ENCODE measurements around the gene PPFIBP1.
"Not testable (repeated sequence)": the region's sequence is repeated elsewhere in the genome, so short reads cannot be mapped to it uniquely, and the experiment has no call there.

The PPFIBP1 gene

DNA sequence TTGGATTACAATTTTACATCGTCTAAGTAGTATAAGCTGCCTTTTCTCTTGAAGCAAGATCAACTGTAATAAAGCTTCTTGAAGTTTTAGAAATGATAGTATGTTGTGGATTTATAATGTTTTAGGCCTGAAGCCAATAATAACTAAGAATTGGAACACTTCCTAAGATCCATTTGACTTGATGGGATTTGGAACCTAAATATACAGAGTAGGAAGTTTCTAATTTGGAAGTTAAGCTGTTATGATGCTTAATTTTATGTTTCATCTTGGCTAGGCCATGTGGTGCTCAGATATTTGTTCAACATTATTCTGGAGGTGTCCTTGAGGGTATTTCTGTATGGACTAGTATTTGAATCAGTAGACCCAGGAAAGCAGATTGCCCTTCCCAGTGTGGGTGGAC is 74.9 kb downstream of the PPFIBP1 start:
- DNase-seq, result not testable (repeated sequence)

DNA sequence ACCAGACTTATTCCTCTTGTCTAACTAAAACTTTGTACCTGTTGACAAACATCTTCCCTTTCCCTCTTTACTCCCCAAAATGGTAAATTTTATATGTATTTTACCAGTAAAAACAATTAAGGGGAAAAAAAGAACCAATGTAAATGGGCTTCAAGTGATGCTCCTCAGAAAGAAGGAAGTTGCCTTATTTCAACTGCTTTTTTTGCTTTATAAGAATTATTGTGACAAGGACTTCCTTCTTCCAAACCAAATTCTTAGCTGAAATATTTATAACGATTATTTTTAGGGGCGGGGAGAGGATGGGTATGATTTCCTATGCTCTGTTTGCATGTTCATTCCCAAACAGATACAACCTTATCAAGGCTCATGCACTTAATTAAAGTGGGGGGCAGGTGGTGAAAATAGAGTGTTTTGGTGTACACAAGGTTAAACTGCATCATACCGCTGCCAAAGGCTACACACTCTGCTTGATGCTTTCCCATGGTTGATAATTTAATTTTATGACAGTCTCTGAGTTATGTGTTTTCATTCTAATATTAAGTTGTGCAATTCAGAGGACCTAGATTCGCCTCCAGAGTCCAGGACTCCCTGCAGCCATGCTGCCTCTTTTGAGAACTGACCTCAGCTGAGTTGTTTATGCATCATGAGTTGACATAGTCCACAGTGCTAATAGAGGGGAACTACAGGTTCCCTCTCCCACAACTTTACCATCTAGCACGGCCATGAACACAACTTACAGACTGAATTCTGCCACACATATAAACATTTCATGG is 77.2 kb downstream of the PPFIBP1 start:
- DNase-seq, result not testable (repeated sequence)

DNA sequence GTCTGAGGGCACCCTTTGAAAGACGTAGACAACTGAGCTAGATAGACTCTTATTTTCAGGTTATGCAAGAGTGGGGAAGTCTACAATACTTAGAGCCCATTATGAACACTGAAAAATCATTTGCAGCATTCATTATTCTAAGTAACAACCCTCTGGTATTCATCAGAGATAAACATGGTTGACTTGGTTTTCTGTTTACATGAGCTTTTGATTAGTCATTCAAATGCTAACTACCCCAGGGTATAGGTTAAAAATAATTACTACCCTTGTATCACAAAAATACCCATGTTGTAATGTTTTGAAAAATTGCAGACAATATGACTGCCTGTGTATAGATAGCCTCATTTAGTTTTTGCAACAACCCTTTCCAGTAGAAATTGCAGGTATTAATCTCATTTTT is 78.5 kb downstream of the PPFIBP1 start:
- DNase-seq, result no peak

DNA sequence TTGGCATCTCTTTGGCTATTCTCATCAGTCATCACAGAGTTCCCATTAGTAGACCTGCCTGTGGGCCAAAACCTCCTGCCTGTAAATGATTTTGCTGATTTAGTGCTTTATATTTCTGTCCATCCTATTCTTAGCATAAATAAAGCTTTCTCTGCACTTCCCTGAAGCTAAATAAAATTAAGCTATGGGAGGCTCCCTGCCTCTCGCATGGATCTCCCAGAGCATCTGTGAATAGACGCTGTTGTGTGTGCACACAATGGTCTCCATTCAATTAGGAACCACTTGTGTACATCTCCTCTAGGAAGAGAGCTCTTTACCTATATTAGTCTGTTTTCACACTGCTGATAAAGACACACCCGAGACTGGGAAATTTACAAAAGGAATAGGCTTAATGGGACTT is 80.4 kb downstream of the PPFIBP1 start:
- DNase-seq, result no peak

DNA sequence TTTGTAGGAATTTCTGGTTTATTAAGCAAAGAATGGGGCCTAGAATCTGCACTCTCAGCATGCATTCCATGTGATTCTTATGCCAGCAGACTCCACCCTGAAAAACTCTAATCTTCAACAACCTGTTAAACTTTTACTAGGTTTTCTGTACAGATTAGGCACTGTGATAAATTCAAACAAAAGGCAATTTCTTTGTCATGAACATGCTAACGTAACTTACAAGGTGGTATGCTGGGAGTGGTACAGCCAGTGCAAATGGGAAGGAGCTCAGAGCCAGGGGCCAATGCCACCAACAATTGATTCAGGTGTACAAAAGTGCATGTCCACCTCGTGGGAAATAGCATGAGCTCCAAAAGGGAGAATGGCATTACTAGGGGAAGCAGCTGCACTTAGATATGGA is 83.0 kb downstream of the PPFIBP1 start:
- DNase-seq, result no peak

GRCh38 chr12:27607591-27607990 is 83.6 kb downstream of the PPFIBP1 start:
- no peak for DNase-seq

- DNase-seq, result no peak
Measured at GRCh38 chr12:27608890-27609289, 84.9 kb downstream of the PPFIBP1 start.

DNA sequence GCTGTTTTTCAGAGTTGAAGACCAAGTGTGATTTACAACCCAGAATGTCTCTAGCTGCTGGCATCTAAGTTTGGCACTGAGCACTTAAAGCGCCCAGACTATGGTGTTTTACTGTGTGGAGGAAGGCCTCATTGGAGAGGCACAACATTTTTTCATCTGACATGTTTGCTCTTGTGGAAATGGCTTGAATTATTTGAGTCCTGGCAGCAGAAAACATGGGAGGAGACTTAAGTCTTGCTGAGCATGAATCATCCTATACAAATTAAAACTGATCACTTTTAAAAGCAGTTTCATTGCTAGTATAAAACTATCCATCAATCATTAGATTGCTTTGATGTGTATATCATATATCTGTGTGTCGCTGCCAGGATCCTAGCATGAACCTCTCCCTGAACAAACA is 86.4 kb downstream of the PPFIBP1 start:
- no peak for DNase-seq

DNA sequence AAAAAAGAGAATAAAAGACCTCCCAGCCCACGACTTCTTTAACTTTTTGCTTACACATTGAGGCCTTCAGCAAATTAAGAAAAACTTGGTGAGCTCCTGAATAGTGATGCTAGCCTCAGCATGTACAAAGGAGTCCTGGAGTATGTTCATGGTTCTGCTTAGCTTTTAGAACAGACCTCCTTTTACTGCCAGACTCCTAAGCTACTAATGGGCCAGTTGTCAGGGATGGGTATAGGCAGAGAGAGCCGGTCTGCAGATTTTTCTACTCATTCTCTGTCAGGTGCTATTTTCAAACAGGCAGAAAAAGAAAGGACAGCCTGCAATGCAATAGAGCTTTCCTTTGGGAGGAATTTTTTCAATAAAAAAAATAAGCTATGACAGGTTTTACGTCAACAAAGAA is 90.4 kb downstream of the PPFIBP1 start:
- no peak for DNase-seq

DNA sequence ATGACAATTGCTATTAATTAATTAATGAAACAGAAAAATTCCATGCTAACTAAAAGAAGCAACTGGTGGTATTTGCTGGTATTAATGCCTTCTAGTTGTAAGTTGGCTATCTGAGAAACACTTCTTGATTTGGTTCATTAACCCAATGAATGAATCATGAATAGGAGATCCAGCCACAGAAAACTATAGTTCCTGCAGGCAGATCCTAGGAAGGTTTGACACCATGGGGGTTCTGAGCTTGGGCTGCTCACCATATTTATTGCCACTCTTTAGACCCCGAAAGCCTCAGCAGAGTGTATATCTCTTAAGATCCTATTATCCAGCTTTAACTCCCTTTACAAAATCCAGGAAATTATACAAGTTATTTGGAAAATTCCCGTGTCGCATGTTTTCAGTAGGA is 90.9 kb downstream of the PPFIBP1 start:
- DNase-seq, result no peak

- DNase-seq, result no peak
Measured at GRCh38 chr12:27615331-27615891, 91.4 kb downstream of the PPFIBP1 start.

DNA sequence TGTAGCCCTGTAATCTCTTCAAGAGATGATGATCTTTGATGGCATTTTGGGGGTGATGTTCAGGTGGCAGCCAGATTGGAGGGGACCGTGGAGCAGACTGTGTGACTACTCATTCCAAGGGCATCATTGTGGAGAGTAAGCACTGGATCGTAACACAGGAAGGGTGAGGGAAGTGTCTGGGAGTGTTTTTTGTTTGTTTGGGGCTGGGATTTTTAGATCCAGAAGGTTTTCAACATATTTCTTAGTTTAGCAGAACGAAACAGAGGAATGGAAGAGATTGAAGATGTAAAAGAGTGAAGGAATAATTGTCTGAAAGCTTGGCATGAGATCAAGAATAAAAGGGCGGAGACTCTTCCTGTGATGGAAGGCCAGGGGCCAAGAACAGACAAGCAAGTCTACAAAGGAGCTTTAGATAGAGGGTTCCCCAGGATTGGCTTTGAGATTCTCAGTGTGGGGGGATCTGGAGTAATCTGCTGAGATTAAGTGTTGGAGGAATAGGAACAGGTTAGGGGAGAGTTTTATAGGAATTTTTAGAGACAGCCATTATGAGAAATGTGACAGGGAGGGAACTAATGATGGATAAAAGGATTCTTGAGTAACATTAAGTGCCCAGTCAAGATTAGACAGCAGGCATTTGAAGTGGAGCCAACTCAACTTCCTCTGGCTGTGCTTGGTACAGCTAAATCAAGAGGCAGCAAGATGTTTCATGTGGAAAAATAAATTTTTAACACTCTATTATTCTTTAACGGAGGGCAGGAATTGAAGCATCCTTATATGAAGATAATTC is 92.5 kb downstream of the PPFIBP1 start:
- no peak for DNase-seq

- no peak for DNase-seq
Measured at GRCh38 chr12:27618836-27619235, 94.8 kb downstream of the PPFIBP1 start.

- DNase-seq, result no peak
Measured at GRCh38 chr12:27619308-27619707, 95.3 kb downstream of the PPFIBP1 start.

- no peak for DNase-seq
Measured at GRCh38 chr12:27620121-27620520, 96.1 kb downstream of the PPFIBP1 start.

DNA sequence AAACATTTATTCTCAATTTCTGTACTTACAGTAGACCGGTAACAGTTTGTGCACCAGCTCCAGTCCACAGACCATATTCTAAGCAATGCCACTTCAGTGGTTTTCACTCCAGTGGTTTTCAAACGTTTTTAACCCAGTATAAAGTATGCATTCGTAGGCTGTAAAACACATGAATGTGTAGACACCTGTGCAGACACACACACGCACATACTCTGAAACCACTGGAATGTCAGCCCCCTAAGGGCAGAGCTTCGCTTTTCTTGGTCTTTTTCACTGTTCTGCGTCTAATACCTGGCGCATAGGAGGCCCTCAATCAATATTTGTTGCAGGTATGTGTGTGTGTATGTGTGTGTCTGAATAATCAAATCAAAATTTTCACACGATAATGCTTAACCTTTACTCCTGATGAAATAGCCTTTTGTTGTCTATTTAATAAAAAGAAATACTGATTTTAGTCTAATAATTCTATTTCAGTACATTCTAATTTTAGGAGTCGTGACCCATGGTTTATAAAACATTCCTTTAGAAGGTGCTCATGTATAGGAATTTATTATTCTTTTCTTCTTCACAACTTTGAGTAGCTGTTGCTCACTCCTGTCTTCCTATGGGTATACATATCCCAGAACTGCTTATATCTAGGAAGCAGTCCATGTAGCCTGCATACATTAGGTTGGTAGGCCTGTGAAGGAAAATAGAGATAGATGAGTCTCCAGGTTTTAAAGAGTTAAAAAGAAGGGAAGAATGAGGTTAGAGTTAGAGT is 98.6 kb downstream of the PPFIBP1 start:
- no peak for DNase-seq

DNA sequence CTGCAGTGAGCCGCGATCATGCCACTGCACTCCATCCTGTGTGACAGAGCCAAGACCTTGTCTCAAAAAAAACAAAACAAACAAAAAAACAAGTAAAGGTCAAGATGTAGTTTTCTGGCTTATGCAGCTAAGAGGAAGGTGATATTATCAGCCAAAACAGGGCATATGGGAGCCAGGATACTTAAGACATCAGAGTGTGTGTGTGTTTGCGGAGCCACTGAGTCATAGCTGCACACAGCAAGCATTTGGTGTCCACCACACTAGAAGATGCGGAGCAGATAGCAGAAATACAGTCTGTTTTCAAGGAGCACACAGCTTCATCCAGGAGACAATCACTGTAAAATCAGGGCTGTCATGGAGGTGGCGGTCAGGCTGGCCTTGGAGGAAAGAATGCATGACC is 99.6 kb downstream of the PPFIBP1 start:
- no peak for DNase-seq

- DNase-seq, result no peak
Measured at GRCh38 chr12:27624586-27624985, 100.6 kb downstream of the PPFIBP1 start.

DNA sequence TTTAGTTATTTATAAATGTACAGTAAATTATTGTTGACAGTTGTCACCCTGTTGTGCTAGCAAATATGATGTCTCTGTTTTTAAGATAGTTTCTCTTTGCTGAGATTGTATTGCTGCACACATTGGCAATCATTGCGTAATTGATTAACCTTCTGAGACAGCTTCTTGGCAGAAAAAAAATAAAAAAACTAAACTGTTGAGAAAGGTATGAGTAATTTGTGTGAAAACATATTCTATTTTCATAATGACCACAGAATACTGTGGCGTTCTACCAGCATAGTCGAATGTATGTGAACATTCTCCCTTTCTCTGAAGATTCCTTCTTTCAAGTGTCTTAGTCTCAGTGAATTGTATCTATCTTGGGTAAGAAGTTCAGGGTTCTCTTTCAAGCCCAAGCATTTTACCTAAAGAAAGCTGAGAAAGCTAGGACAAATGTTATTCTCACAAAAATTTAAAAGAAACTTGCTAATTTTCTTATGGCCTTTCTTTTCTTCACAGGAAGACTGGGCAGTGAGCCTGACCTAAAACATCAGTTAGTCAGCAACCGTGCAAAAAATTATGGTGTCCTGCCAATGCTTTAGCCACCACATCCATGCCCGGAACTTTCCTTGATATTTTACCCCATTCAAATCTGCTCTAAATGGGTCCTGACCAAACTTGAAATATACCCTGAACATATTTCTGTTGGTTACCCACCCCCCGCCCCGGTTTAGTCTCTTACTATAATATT is 103.3 kb downstream of the PPFIBP1 start:
- DNase-seq, result no peak

DNA sequence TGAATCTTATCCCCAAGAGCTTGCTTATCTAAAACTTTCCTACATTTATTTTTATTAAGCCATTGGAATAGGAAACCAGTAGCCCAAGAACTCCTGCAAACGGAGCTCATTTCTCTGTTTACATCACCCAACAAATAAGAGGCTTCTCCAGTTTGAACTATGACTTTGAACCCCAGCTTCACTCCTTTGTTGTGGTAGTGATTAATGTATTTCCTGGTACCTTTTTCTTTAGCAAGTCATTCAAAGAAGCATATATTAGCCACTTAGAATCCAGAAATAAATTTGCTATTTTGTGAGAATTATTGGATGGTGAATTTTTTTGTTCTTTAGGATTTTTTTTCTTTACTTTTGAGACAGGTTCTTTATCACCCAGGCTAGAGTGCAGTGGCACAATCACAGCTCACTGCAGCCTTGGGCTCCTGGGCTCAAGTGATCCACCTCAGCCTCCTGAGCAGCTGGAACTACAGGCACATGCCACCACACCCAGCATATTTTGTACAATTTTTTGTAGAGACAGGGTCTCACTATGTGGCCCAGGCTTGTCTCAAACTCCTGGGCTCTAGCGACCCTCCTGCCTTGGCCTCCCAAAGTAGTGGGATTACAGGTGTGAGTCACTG is 104.0 kb downstream of the PPFIBP1 start:
- DNase-seq, result not testable (repeated sequence)

- DNase-seq, result not testable (repeated sequence)
Measured at GRCh38 chr12:27630219-27630618, 106.2 kb downstream of the PPFIBP1 start.

GRCh38 chr12:27631365-27631764 is 107.4 kb downstream of the PPFIBP1 start:
- no peak for DNase-seq
